Measurements from ENCODE around the gene SGTB.

- TF ChIP-seq CTCF (IDR thresholded peaks at IDR 0.05): no peak
- no peak for TF ChIP-seq POLR2A (IDR thresholded peaks at IDR 0.05)
Observed at GRCh38 chr5:65767565-65767964, 45.7 kb upstream of the SGTB start.

Measured in right lobe of liver (tissue), 4 donors.